ENCODE results near the gene NCOA7. TPM values are rescaled to one million over a fixed set of nuclear protein-coding genes. Genes with fewer than 3 reads are reported as not detected.
A peak's percentile ranks its signal among the peaks of the same experiment; 100 is the strongest.

The NCOA7 gene
- total and polyA plus RNA-seq, 9 of the 15 experiments (the other 6 are each of a cell fraction or from before 2014, with no cell fraction given), result 5.8 to 14.6 (median 9.3) TPM

GRCh38 chr6:125780540-125781313 is 10.0 kb upstream of the NCOA7 start (continued):
- peak; percentile 94 for TF ChIP-seq ATF7 (IDR thresholded peaks at IDR 0.05)
- no peak for TF ChIP-seq TEAD4 (IDR thresholded peaks at IDR 0.05; ENCODE audit: low read length)
- no peak for TF ChIP-seq TEAD4 (CRISPR knock-in tag; IDR thresholded peaks at IDR 0.05; ENCODE audit: borderline replicate concordance)
- TF ChIP-seq KDM1A (IDR thresholded peaks at IDR 0.05), result 0 out of 4 replicates have a peak, but pooled peaks of 1 of the 2 experiments have one; percentile 9
- TF ChIP-seq ZNF197 (CRISPR knock-in tag; IDR thresholded peaks at IDR 0.05; ENCODE audit: low read depth), result no peak
- 0 out of 2 replicates have a peak, but pooled peaks have one; percentile 44 for TF ChIP-seq ZNF431 (CRISPR knock-in tag; IDR thresholded peaks at IDR 0.05)
- no peak for TF ChIP-seq ZNF408 (CRISPR knock-in tag; IDR thresholded peaks at IDR 0.05; ENCODE audit: low read depth)
- peak; percentile 87; the same call in 1 of the 2 replicates for TF ChIP-seq ZC3H4 (CRISPR knock-in tag; IDR thresholded peaks at IDR 0.05; ENCODE audit: borderline replicate concordance)
- no peak for TF ChIP-seq SREBF1 (IDR thresholded peaks at IDR 0.05; ENCODE audit: borderline replicate concordance, low read depth, low read length)
- TF ChIP-seq HES1 (IDR thresholded peaks at IDR 0.05; ENCODE audit: low read depth), result no peak
- no peak for TF ChIP-seq ZNF3 (CRISPR knock-in tag; IDR thresholded peaks at IDR 0.05)
- TF ChIP-seq PHF8 (IDR thresholded peaks at IDR 0.05; ENCODE audit: borderline replicate concordance, low read length), result peak; percentile 73
- TF ChIP-seq, protein P1, sequence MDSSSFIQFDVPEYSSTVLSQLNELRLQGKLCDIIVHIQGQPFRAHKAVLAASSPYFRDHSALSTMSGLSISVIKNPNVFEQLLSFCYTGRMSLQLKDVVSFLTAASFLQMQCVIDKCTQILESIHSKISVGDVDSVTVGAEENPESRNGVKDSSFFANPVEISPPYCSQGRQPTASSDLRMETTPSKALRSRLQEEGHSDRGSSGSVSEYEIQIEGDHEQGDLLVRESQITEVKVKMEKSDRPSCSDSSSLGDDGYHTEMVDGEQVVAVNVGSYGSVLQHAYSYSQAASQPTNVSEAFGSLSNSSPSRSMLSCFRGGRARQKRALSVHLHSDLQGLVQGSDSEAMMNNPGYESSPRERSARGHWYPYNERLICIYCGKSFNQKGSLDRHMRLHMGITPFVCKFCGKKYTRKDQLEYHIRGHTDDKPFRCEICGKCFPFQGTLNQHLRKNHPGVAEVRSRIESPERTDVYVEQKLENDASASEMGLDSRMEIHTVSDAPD (CRISPR knock-in tag; IDR thresholded peaks at IDR 0.05), result no peak
- peak; percentile 54; the same call in 1 of the 2 replicates for TF ChIP-seq NKRF (IDR thresholded peaks at IDR 0.05; ENCODE audit: borderline replicate concordance)
- no peak for TF ChIP-seq SAFB (IDR thresholded peaks at IDR 0.05; ENCODE audit: borderline replicate concordance, low read depth, low read length)
- no peak for TF ChIP-seq HDAC6 (IDR thresholded peaks at IDR 0.05; ENCODE audit: low read depth, low read length)
- no peak for TF ChIP-seq BRCA1 (IDR thresholded peaks at IDR 0.05)
- no peak for TF ChIP-seq BRCA1 (CRISPR knock-in tag; IDR thresholded peaks at IDR 0.05)
- no peak for TF ChIP-seq CBFA2T2 (conservative IDR thresholded peaks at IDR 0.05)
- TF ChIP-seq, protein P2, sequence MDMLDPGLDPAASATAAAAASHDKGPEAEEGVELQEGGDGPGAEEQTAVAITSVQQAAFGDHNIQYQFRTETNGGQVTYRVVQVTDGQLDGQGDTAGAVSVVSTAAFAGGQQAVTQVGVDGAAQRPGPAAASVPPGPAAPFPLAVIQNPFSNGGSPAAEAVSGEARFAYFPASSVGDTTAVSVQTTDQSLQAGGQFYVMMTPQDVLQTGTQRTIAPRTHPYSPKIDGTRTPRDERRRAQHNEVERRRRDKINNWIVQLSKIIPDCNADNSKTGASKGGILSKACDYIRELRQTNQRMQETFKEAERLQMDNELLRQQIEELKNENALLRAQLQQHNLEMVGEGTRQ (CRISPR knock-in tag; IDR thresholded peaks at IDR 0.05), result no peak
- TF ChIP-seq ZNF174 (CRISPR knock-in tag; IDR thresholded peaks at IDR 0.05), result no peak; the same call in 1 of the 2 replicates
- TF ChIP-seq NEUROD1 (IDR thresholded peaks at IDR 0.05; ENCODE audit: borderline replicate concordance, low read depth, low read length, partially characterized antibody), result peak; percentile 18
- no peak for TF ChIP-seq CC2D1A (IDR thresholded peaks at IDR 0.05)
- no peak for TF ChIP-seq ZNF347 (CRISPR knock-in tag; IDR thresholded peaks at IDR 0.05; ENCODE audit: low read depth)
- TF ChIP-seq DDX20 (tag; IDR thresholded peaks at IDR 0.05; ENCODE audit: low read depth), result no peak
